NOMO-1 treated with dmso at 0.1 percent for 144 hours (cell line): ENCODE results near the gene TMEM254.
"Not testable (repeated sequence)": the region's sequence is repeated elsewhere in the genome, so short reads cannot be mapped to it uniquely, and the experiment has no call there.

Source experiments
- DNase-seq: peaks from one replicate; lab custom pipeline; 2025; ENCODE audit not compliant: unreplicated experiment; lab: John Stamatoyannopoulos, UW

TMEM254 gene

DNA sequence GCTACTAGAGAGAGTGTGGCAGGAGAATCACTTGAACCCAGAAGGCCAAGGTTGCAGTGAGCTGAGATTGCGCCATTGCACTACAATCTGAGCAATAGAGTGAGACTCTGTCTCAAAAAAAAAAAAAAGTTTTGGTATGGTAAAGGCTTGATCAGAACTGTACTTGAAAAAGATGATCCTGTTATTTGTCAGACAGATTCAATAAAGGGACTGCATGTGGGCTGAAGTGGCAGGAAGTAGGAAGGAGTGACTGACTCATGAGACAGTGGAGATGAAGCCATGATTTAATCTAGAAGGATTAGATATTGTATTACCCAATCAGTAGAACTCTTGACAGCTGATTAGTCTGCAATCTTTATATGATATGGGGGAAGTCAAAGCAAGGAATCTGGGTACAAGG, 2.7 kb upstream of the TMEM254 start:
- no peak for DNase-seq

DNA sequence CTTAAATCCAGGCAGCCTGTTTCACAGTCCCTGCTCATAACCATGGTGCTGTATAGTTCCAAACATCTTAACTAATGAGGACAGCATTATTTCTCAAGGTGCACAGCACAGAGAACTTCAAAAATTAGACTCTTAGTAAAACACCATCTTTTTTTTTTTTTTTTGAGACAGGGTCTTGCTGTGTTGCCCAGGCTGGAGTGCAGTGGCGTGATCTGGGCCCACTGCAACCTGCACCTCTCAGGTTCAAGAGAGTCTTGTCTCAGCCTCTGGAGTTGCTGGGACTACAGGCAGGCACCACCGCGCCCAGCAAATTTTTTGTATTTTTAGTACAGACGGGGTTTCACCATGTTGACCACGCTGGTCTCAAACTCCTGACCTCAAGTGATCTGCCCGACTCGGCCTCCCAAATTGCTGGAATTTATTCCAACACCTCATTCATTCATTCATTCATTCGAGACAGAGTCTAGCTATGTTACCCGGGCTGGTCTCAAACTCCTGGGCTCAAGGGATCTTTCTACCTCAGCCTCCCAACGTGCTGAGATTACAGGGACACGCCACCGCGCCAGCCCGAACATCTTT, 507 bp upstream of the TMEM254 start:
- no peak for DNase-seq

DNA sequence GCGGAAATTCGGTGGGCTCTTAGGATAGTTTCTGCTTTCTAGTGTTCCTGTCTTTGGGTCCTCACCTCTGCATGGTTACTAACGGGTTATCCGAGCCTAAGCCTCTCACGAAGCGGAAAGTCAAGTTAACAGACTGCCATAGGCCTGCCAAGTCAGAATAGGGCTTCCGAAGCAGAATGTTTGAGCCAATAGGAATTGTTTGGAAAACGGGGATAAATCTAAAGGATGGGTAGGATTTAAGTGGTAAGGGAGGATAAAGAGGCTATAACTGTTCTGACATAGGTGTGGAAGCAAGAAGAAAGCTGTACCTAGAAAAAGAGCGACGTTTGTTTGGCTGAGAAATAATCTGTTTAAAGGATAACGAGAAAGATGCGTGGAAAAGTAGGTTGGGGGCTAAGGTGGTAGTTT, 851 bp downstream of the TMEM254 start:
- DNase-seq: no peak

DNA sequence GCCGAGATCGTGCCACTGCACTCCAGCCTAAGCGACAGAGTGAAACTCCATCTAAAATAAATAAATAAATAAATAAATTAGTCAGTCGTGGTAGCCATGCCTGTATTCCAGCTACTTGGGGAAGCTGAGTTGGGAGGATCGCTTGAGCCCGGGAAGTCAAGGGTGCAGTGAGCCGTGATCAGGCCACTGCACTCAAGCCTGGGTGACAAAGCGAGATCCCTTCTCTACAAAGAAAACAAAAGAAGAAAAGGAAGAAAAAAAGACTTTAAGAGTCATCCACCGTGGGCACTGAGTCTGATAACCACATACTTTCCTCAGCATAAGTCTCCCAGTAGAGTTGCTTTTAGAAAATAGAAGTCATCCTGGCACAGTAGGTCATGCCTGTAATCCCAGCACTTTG, 2.6 kb downstream of the TMEM254 start:
- no peak for DNase-seq

DNA sequence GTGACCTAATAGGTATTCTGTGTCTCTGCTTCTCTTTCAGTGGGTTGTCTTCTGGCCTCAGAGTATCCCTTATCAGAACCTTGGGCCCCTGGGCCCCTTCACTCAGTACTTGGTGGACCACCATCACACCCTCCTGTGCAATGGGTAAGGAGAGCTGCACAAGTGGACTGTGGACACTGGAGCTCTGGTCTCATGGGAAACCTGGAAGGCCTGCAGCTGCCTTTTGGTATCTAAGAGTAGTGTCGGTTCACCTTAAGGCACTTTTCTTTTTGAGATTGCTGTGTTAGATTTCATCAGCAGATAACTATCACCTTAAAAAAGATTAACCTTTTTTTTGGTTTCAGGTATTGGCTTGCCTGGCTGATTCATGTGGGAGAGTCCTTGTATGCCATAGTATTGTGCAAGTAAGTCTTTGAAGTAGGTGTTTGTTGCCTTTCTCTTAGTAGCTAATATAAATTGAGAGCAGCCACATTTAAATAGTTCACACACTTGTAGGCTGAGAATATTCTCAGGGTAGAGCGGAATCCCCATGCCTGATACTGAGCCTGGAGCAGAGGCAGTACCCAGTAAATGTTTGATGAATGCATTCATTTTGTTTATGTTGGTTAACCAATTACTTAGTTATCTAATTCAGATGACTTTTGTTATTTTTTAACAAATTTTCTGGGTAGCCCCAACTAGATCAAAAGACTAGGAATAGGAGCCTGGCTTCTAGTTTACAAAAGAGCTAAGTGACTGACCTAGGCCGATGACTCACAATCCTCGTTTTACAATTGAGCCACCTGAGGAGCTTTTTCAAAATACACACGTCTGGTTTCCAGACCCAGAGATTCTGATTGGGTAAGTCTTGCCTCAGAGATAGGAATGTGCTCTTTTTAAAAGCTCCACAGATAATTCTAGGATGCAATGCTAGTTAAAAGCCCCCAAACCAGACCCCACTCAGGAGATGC, 3.6 kb downstream of the TMEM254 start:
- DNase-seq: no peak

DNA sequence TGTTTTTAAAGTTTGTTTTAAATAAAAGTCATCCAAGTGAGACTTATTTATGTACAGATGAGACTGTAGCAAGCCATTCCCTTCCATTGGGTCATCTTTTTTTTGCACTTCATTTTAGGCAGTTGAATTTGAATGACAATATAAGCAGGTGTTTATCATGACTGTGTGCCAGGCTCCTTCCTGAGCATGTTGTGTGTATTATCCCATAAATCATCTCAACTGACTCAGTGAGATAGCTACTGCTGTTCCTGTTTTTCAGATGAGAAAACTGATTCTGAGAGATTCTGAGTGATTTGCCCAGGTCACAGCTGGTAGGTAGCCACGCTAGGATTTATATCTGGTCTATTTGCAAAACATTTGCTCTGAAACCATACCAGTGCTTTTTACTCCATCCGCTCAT, 11.7 kb downstream of the TMEM254 start:
- DNase-seq: no peak

DNA sequence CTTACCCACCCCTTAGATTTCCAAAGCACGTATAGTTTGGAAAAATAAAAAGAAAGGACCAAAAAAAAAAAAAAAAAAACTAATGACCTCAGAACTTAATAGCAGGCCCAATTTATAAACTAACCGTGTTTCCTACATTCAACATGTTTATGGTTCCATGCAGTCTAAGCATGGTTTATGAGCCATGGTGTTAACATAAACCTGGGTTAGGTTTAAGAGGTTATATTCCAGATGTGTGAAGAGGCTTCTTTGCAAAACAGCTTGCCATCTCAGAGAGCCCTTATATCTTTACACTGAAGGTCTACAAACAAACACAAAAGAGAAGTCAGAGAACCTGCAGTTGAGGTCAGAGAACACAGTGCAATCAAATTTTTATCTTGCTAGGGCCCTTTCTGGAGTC, 15.8 kb downstream of the TMEM254 start:
- no peak for DNase-seq

DNA sequence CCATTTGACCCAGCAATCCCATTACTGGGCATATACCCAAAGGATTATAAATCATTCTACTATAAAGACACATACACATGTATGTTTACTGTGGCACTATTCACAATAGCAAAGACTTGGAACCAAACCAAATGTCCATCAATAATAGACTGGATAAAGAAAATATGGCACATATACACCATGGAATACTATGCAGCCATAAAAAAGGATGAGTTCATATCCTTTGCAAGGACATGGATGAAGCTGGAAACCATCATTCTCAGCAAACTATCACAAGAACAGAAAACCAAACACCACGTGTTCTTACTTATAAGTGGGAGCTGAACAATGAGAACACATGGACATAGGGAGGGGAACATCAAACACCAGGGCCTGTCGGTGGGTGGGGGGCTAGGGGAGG, 19.8 kb downstream of the TMEM254 start:
- DNase-seq: not testable (repeated sequence)

DNA sequence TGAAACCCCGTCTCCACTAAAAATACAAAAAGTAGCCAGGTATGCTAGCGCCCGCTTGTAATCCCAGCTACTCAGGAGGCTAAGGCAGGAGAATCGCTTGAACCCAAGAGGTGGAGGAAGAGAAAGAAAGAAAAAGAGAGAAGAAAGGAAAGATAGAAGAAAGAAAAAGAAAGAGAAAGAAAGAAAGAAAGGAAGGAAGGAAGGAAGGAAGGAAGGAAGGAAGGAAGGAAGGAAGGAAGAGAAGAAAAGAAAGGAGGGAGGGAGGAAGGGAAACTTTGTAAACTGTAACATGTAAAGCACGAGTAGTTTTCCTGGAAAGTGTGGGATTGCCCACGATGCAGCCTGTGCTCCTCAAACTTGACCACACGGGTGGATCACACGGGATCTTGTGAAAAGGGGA, 20.8 kb downstream of the TMEM254 start:
- DNase-seq: not testable (repeated sequence)

DNA sequence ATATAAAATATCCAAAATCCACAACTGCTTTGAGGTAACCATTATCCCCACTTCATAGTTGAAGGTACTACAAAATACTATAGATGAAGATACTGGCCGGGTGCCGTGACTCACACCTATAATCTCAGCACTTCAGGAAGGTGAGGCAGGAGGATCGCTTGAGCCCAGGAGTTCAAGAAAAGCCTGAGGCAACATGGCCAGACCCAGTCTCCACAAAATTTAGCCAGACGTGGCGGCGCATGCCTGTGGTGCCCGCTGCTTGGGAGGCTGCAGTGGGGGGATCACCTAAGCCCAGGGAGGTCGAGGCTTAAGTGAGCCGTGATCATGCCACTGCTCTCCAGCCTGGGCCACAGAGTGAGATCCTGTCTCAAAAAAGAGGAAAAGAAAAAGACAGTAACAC, 21.7 kb downstream of the TMEM254 start:
- DNase-seq: no peak

DNA sequence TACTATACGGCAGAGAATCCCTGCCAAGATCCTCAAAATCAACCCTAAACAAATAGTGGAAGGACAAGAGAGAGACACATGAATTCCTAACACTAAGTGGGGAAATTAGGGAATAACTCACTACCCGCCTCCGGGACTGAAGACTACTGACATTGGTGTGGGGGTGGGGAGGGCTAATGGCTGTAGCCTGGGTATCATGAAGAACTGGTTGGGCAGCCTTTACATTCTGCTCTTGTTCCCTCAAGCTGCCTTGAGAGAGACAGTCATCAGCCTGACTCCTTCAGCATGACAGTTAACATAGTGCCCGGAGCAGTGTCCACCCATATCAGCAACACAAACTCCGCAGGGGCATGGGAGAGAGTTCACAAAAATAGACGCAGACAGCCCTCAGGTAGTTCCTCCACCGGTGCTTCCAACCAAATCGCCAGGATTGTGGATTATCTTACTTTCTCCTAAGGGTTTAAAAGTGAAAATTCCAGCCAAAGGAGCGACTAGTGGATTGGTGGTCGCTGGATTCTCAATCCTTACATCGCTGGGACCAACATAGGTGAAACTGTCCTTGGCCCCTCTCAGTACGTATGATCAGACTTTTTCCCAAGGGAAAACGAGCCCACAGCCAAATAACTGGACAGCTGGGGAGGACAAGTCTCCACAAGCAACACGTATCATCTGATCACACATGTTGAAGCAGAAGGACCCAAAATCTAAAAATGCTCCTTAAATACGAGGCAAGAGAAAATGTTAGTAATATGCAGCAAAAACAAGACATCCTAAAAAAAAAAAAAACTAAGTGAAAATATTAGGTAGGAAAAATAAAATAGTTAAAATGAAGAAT, 22.6 kb downstream of the TMEM254 start:
- no peak for DNase-seq

DNA sequence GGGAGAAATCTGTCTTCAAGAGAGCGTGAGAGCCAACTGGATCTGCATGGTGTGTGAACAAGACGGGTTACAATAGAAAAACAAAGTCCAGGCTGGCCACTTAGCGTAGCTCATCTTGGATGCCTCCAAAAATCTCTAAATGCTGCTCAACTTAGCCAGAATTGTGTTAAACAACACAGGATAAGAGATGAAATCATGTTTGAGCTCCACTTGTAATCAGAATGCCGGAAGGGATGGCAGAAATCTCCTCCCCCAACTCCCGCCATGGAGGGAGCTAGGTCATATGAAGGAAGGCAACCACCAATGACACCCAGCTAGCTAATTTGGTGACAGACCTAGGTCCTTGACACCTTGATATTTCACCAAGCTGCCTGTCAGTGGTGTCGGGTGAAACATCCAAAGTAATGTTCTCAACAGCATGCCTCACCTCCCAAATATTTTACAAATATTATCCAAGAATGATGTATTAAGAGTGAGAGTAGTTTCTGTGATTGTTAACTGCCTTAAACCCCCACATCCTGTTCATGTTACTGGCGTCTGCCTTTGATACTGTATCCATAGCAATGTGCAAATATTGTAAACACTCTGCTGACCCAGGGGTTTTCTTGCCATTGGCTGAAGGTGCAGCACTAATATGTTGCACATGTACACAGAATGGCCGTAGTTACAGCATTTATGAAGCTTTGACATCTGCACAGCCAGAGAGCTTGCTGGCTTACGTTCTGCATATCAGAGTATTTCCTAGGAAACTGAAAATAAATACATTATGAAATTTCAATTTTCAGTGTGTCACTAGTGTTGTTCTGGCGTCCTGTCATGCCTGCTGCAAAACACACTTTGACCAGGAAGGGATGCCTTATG, 25.8 kb downstream of the TMEM254 start:
- no peak for DNase-seq

DNA sequence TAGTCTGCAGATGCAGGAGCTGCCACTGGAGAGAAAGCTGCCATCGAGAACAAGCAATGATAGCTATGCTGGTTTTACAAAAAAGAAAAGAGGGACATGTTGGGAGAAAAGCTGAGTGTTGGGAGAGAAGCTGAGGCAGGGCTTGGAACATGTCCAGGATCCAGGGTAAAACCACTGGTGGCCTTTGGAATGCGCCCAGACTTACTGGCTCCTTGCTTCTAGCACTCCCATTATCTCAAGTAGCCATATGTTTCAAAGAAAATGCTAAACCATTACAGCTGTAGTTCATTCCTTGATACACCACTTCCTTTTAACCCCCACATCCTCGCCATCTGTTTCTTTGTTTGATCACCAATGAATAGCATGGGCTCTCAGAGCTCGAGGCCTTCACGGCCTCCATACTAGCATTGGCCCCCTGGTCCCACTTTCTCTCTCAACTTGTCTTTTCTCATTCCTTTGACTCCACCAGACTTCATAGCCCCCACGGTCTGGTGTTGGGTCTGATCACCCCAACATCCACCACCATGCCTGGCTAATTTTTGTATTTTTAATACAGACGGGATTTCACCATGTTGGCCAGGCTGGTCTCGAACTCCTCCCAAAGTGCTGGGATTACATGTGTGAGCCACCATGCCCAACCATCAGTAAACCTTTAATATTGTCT, 30.2 kb downstream of the TMEM254 start:
- DNase-seq: no peak

DNA sequence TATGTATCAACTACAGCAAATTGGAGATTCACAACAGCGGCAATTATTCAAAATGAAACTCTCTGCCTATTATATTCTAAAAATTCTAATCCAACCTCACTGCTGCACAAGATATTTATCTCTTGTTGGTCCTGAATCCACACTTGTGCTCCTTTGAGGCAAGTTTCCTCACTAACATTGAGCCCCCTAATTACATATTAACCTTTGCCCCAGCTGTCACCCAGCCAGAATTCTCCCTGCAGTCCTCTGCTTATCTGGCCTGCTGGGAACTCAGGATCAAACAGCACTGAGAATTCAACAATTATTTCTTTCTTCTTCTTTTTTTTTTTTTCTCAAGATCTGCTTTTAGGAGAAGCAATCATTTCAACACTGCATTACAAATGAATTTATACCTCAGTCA, 32.5 kb downstream of the TMEM254 start:
- no peak for DNase-seq

DNA sequence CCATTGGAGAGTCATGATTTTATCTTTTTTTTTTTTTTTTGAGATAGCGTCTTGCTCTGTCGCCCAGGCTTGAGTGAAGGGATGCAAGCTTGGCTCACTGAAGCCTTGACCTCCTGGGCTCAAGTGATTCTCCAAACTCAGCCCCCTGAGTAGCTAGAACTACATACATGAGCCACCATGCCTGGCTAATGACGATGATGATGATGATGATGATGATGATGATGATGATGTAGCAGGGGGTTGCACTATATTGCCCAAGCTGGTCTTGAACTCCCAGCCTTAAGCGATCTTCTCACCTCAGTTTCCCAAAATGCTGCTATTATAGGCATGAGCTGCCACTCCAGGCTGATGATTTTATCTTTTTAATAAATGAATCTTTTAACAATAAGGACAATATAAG, 40.2 kb downstream of the TMEM254 start:
- no peak for DNase-seq

DNA sequence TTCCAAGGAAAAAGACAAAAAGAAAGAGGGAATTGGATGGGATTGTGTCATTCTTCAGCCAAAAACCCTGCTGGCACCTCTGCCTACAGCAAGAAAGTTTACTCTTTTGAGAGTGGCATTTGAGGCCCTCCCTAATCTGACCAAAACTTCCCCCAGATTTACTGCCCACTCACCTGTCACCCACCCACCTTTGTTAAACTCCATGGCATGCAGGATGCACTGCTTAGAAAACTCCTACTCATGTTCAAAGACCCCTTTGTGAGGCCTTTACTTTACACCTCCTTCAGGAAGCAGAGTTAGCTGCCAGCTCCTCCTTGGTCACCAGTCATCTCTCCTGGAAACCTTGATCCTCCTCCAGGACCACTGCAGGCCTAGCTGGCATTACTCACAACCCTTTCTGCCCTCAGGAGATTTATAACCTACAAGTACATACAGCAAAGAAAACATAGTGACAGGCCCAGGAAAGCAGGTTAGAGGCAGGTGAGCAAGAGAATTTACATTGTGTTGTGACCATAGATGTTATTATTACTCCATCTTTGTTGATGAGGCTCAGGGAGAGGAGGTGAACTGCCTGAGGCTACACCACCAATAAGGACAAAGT, 43.7 kb downstream of the TMEM254 start:
- no peak for DNase-seq

DNA sequence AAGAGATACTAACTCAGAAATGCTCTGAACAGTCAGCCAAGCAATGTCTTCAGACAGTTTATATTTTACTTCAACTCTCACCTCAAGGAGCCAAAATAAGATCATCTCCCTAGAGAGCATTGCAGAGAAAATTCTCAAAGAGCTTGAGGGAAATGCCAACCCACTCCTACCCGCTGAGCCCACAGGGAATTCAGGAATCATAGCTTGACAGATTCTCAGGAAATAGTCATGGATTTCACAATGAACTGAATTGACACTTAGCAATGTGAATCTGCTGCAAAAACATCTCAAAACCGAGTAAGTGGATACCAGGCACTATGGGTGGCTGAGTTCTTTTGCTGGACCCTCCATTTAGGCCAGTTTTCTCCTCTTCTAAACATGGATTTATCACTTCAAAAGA, 44.3 kb downstream of the TMEM254 start:
- DNase-seq: no peak

DNA sequence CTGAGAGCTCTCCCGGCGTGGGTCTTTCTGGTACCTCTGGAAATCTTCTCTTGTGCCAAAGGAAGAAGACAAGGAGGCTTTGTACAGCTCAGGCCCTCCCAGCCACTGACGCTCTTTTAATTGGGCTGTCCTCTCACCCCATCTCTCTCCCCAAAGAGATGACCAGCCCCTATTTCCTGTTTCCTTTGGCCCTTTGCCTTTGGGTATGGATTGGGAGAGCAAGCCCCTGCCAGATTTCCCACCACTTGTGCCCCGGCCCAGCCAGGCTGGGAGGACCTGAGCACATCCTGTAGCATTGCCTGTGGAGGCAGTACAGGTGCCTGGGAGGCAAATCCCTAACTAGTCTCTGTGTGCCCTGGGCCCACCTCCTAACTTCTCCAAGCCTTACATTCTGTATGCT, 48.4 kb downstream of the TMEM254 start:
- no peak for DNase-seq

DNA sequence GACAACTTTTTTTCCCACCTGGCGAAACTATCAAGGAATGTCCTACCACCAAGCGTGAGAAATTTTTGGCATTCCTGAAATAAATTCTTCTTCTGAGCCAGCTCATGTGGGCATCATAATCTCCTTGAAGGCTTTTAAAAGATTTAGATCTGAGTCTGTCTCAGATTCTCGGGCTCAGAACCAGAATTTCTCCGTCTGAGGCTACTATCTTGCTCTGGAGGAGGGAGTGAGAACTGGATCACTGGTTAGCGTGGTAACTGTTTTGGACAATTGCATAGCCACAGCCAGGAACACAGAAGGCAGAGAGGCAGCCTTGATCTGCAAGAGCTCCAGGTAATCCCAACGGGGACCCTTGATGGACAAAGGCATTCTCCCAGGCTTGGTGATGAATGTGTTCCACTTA, 53.0 kb downstream of the TMEM254 start:
- no peak for DNase-seq
